Posterior cingulate gyrus (tissue), 11 donors: ENCODE results near the gene TARS1.
A peak's percentile ranks its signal among the peaks of the same experiment; 100 is the strongest.

ENCODE experiments used
- DNase-seq, 10 donors: peaks; one replicate each; pipeline versions ENCODE4 v3.0.0 to v3.0.0-alpha.2; 2020 to 2021; ENCODE audit warnings: mixed read lengths in 3 of 10
- intact Hi-C: fragments of 100-400 bp; cut with DNase I; formaldehyde crosslinking; loops from one replicate; pipeline ENCODE4 v1.15.1; 2023

TARS1 gene

GRCh38 chr5:33440482-33441240 lies at the start of gene TARS1:
Gene TARS1 (plus strand): TSS chr5:33440965. CDS start chr5:33441087, 122 bp downstream.
- DNase-seq = peak; percentile 92 to 99 (median 94)
- intact Hi-C loops = loop anchor here (2.0 to 10.0 kb wide), 3 partner anchors 154 to 567 kb away; partner anchors contain the start of gene AMACR

- intact Hi-C loops = no loop called here
- no peak for DNase-seq
These were observed 42.3 kb upstream of the TARS1 start for GRCh38 chr5:33398501-33398900.

GRCh38 chr5:33400675-33401074 lies 40.1 kb upstream of the TARS1 start:
- no peak for DNase-seq
- intact Hi-C loops = no loop called here

- DNase-seq = no peak
- intact Hi-C loops = no loop called here
These were observed 39.0 kb upstream of the TARS1 start for GRCh38 chr5:33401482-33402390.

GRCh38 chr5:33403187-33403586 lies 37.6 kb upstream of the TARS1 start:
- intact Hi-C loops = no loop called here

GRCh38 chr5:33408816-33409215 lies 31.9 kb upstream of the TARS1 start:
- no peak for DNase-seq
- intact Hi-C loops = no loop called here

More at GRCh38 chr5:33403187-33403586, 37.6 kb upstream of the TARS1 start:
- no peak for DNase-seq

- intact Hi-C loops = no loop called here
- no peak for DNase-seq
These were observed 31.2 kb upstream of the TARS1 start for GRCh38 chr5:33409435-33410170.

GRCh38 chr5:33410221-33410620 lies 30.5 kb upstream of the TARS1 start:
- intact Hi-C loops = no loop called here
- no peak for DNase-seq

GRCh38 chr5:33411498-33411897 lies 29.3 kb upstream of the TARS1 start:
- intact Hi-C loops = no loop called here
- no peak for DNase-seq

- intact Hi-C loops = no loop called here
- no peak for DNase-seq
These were observed 24.9 kb upstream of the TARS1 start for GRCh38 chr5:33415811-33416354.

- intact Hi-C loops = no loop called here
- DNase-seq = no peak
These were observed 23.1 kb upstream of the TARS1 start for GRCh38 chr5:33417632-33418031.

GRCh38 chr5:33420946-33421345 lies 19.8 kb upstream of the TARS1 start:
- intact Hi-C loops = loop anchor here (5.0 kb wide), 1 partner anchor 714 kb away; no protein-coding TSS in a partner anchor
- no peak for DNase-seq

GRCh38 chr5:33422191-33422590 lies 18.6 kb upstream of the TARS1 start:
- intact Hi-C loops = loop anchor here (5.0 kb wide), 1 partner anchor 715 kb away; no protein-coding TSS in a partner anchor
- DNase-seq = no peak

GRCh38 chr5:33423018-33423630 lies 17.6 kb upstream of the TARS1 start:
- intact Hi-C loops = loop anchor here (5.0 kb wide), 1 partner anchor 716 kb away; no protein-coding TSS in a partner anchor
- no peak for DNase-seq

GRCh38 chr5:33425314-33425713 lies 15.5 kb upstream of the TARS1 start:
- intact Hi-C loops = no loop called here
- no peak for DNase-seq

- no peak for DNase-seq
- intact Hi-C loops = no loop called here
These were observed 9.8 kb upstream of the TARS1 start for GRCh38 chr5:33430983-33431382.

- DNase-seq = no peak
- intact Hi-C loops = no loop called here
These were observed 8.1 kb upstream of the TARS1 start for GRCh38 chr5:33432656-33433055.

GRCh38 chr5:33433303-33434240 lies 7.2 kb upstream of the TARS1 start:
- intact Hi-C loops = no loop called here
- DNase-seq = no peak
